Panc1 (cell line): ENCODE measurements around the gene UBE2O. TPM values are rescaled to one million over a fixed set of nuclear protein-coding genes. Genes with fewer than 3 reads are reported as not detected.

Experiments used
- ATAC-seq: fragments of 200-7000 bp; cut with Tn5 transposase; 2 replicates; pipeline ENCODE4 v1.9.1; 2020; ENCODE audit warnings: mild to moderate bottlenecking, moderate library complexity
- BruUV-seq: library from RNA; stranded (reverse); fragments of 400-500 nt; replicated peaks from 2 replicates; lab custom pipeline; 2021; lab: Mats Ljungman, UMichigan
- CTCF ChIA-PET: fragments of 300-600 bp; sonication (Branson Sonifier 250); formaldehyde crosslinking; loops from one replicate; lab custom pipeline; 2022; ENCODE audit warnings: antibody characterized with exemption; lab: Charles Lee
- POLR2A ChIA-PET: fragments of 300-600 bp; sonication (Branson Sonifier 250); formaldehyde crosslinking; loops from one replicate; lab custom pipeline; 2022; ENCODE audit warnings: antibody characterized with exemption; lab: Charles Lee
- DNase-seq: peaks from one replicate; pipeline ENCODE4 v3.0.0-alpha.2; 2010; ENCODE audit warnings: low read depth, low spot score
- H3K27ac ChIP-seq: 2 replicates; pipeline ENCODE4 v1.5.1; 2011; ENCODE audit warnings: mild to moderate bottlenecking, low read length, inconsistent platforms
- H3K27me3 ChIP-seq: fragments of 200-500 bp; sonication (Bioruptor generic); 2 replicates; pipeline ENCODE4 v1.6.0; 2014; ENCODE audit warnings: low read length, inconsistent platforms; ENCODE audit not compliant: control insufficient read depth, insufficient read depth
- H3K36me3 ChIP-seq: fragments of 200-500 bp; sonication (Bioruptor generic); 2 replicates; pipeline ENCODE4 v1.5.1; 2014; ENCODE audit warnings: inconsistent platforms, mild to moderate bottlenecking, low read length, moderate library complexity; ENCODE audit not compliant: control insufficient read depth, insufficient read depth
- H3K4me1 ChIP-seq: 2 replicates; pipeline ENCODE4 v1.5.1; 2011; ENCODE audit warnings: inconsistent platforms, mild to moderate bottlenecking, low read length, moderate library complexity; ENCODE audit not compliant: control insufficient read depth, insufficient read depth
- H3K4me3 ChIP-seq, 2 experiments: 2 replicates each; pipeline ENCODE4 v1.5.1; 2011 to 2012; ENCODE audit warnings: low read depth in 2 of 2, low read length in 2 of 2, mild to moderate bottlenecking in 2 of 2, inconsistent platforms in 1 of 2, moderate library complexity in 1 of 2
- H3K9me3 ChIP-seq: fragments of 200-500 bp; sonication (Bioruptor generic); 2 replicates; pipeline ENCODE4 v1.5.1; 2014; ENCODE audit warnings: low read depth, mild to moderate bottlenecking, inconsistent platforms, low read length, moderate library complexity; ENCODE audit not compliant: control insufficient read depth, insufficient read depth
- POLR2AphosphoS5 ChIP-seq: IDR thresholded peaks from 2 replicates; pipeline ENCODE4 v1.6.1; 2012; ENCODE audit warnings: mild to moderate bottlenecking, low read depth, low read length, moderate library complexity
- SIN3A ChIP-seq: IDR thresholded peaks from 2 replicates; pipeline ENCODE4 v1.6.1; 2012; ENCODE audit warnings: low read depth, mild to moderate bottlenecking, low read length, moderate library complexity, borderline replicate concordance; ENCODE audit not compliant: insufficient read depth
- TCF7L2 ChIP-seq: IDR thresholded peaks from 2 replicates; pipeline ENCODE4 v1.6.1; 2011; ENCODE audit warnings: mild to moderate bottlenecking, low read depth, low read length, inconsistent platforms
- in situ Hi-C: cut with HindIII; loops from 2 replicates; pipeline ENCODE4 v1.10.0; 2016; ENCODE audit warnings: low sequenced_read_pairs, low pct_unique_long_range_greater_than_20kb
- intact Hi-C: fragments of 100-400 bp; cut with micrococcal nuclease; formaldehyde crosslinking; loops from one replicate; pipeline ENCODE4 v1.10.0; 2022; ENCODE audit not compliant: unreplicated experiment
- total RNA-seq: library from RNA; stranded (reverse); gene quantifications from one replicate; pipeline ENCODE4 v1.2.1, GENCODE V29; 2021; ENCODE audit not compliant: unreplicated experiment
- TF ChIP-seq, protein P1 (sequence below): fragments of 450-650 bp; IDR thresholded peaks from 2 replicates; pipeline ENCODE4 v1.5.1; 2017; ENCODE audit warnings: mild to moderate bottlenecking
- TF ChIP-seq, protein P2 (sequence below), 2 experiments: IDR thresholded peaks; 2 replicates each; pipeline ENCODE4 v1.6.1; 2011 to 2012; ENCODE audit warnings: low read depth in 2 of 2, control low read depth in 1 of 2, low read length in 1 of 2, mild to moderate bottlenecking in 1 of 2, moderate library complexity in 1 of 2; ENCODE audit not compliant: insufficient read depth in 1 of 2

UBE2O gene
- total RNA-seq, 1 experiment from 2014 or later, result 47.5 TPM

DNA sequence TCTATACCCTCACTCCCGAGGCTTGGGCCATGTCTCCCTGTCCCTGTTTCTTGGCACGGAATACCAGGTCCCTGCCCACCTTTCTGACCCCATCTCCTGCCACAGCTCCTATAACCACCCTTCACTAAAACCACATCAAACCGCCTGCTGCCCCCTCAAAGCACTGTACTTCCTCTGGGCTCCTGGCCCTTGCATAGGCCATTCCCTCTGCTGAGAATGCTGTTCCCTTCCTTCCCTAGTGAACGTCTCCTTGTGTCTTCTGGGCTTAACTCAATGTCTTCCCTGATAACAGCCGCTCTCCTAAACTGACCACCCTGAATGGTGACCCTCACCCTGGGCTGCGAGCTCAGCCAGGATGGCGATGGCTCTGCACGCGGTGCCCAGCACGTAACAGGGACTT, 25.1 kb upstream of the UBE2O start:
- in situ Hi-C loops (no loop called here), intact Hi-C loops (no loop called here)
- no TSS peak for BruUV-seq
- DNase-seq (no peak), ATAC-seq (no peak)
- TF ChIP-seq, protein P1, sequence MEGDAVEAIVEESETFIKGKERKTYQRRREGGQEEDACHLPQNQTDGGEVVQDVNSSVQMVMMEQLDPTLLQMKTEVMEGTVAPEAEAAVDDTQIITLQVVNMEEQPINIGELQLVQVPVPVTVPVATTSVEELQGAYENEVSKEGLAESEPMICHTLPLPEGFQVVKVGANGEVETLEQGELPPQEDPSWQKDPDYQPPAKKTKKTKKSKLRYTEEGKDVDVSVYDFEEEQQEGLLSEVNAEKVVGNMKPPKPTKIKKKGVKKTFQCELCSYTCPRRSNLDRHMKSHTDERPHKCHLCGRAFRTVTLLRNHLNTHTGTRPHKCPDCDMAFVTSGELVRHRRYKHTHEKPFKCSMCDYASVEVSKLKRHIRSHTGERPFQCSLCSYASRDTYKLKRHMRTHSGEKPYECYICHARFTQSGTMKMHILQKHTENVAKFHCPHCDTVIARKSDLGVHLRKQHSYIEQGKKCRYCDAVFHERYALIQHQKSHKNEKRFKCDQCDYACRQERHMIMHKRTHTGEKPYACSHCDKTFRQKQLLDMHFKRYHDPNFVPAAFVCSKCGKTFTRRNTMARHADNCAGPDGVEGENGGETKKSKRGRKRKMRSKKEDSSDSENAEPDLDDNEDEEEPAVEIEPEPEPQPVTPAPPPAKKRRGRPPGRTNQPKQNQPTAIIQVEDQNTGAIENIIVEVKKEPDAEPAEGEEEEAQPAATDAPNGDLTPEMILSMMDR, result no peak
- no peak for TF ChIP-seq POLR2AphosphoS5
- TF ChIP-seq SIN3A, result no peak
- TF ChIP-seq TCF7L2, result no peak
- TF ChIP-seq, protein P2, sequence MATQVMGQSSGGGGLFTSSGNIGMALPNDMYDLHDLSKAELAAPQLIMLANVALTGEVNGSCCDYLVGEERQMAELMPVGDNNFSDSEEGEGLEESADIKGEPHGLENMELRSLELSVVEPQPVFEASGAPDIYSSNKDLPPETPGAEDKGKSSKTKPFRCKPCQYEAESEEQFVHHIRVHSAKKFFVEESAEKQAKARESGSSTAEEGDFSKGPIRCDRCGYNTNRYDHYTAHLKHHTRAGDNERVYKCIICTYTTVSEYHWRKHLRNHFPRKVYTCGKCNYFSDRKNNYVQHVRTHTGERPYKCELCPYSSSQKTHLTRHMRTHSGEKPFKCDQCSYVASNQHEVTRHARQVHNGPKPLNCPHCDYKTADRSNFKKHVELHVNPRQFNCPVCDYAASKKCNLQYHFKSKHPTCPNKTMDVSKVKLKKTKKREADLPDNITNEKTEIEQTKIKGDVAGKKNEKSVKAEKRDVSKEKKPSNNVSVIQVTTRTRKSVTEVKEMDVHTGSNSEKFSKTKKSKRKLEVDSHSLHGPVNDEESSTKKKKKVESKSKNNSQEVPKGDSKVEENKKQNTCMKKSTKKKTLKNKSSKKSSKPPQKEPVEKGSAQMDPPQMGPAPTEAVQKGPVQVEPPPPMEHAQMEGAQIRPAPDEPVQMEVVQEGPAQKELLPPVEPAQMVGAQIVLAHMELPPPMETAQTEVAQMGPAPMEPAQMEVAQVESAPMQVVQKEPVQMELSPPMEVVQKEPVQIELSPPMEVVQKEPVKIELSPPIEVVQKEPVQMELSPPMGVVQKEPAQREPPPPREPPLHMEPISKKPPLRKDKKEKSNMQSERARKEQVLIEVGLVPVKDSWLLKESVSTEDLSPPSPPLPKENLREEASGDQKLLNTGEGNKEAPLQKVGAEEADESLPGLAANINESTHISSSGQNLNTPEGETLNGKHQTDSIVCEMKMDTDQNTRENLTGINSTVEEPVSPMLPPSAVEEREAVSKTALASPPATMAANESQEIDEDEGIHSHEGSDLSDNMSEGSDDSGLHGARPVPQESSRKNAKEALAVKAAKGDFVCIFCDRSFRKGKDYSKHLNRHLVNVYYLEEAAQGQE (IDR thresholded peaks at IDR 0.05; ENCODE audit: insufficient read depth in 1 of 2, low read depth in 2 of 2, low read length in 1 of 2), result no peak
- no peaks in the 10 kb centered on the region for H3K36me3 ChIP-seq
- no peak overlapping the region for H3K27ac ChIP-seq
- H3K4me1 ChIP-seq, result no peaks in the 10 kb centered on the region
- no peaks in the 10 kb centered on the region for H3K9me3 ChIP-seq
- H3K27me3 ChIP-seq, result no peaks in the 10 kb centered on the region
- CTCF ChIA-PET, result interaction anchor here (0.6 kb wide), 1 partner anchor 25 kb away, joined by 3 read pairs; no protein-coding TSS in a partner anchor
- POLR2A ChIA-PET, result interaction anchor here (0.9 kb wide), 1 partner anchor 24 kb away, joined by 3 read pairs; no protein-coding TSS in a partner anchor
- no peak overlapping the region for H3K4me3 ChIP-seq

DNA sequence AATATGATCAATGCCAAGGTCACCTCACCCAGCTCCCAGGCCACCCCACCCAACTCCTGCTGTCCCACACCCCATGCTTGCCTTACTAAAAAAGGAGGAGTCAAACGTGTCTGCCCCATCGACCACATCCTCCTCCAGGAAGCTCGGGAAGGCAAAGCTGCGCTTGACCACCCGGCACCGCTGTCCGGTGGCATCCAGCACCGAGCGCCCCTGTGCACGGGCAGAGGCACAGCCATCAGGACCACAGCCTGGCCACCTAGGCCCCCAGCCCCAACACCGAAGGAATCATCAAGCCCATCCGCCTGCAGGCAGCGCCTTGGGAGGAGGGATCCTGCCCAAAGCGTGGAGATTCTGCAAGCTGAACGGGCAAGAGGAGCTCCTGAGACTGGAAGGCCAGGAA, 24.6 kb upstream of the UBE2O start:
- no peak overlapping the region for H3K27ac ChIP-seq
- no peak for DNase-seq
- POLR2A ChIA-PET, result interaction anchor here (0.6 kb wide), 1 partner anchor 451 kb away, joined by 7 read pairs; no protein-coding TSS in a partner anchor
- no peak overlapping the region for H3K4me3 ChIP-seq
- H3K36me3 ChIP-seq, result no peaks in the 10 kb centered on the region
- no peak for ATAC-seq
- no TSS peak for BruUV-seq
- CTCF ChIA-PET, result no interaction called here
- H3K27me3 ChIP-seq, result no peaks in the 10 kb centered on the region
- in situ Hi-C loops (no loop called here), intact Hi-C loops (no loop called here)
- no peaks in the 10 kb centered on the region for H3K4me1 ChIP-seq
- H3K9me3 ChIP-seq, result no peaks in the 10 kb centered on the region
- no peak for TF ChIP-seq POLR2AphosphoS5
- TF ChIP-seq, protein P1, result no peak
- no peak for TF ChIP-seq TCF7L2
- no peak for TF ChIP-seq SIN3A
- TF ChIP-seq, protein P2 (IDR thresholded peaks at IDR 0.05; ENCODE audit: insufficient read depth in 1 of 2, low read depth in 2 of 2, low read length in 1 of 2), result no peak
